GM18508 (cell line): Measurements from ENCODE around the gene FAAH2.
"Not testable (repeated sequence)": the region's sequence is repeated elsewhere in the genome, so short reads cannot be mapped to it uniquely, and the experiment has no call there.

Experiments used
- ATAC-seq: cut with Tn5 transposase; IDR thresholded peaks from one replicate; pipeline ENCODE4 v1.9.1; 2021; ENCODE audit warnings: moderate number of reproducible peaks; ENCODE audit not compliant: insufficient read depth, unreplicated experiment

FAAH2 gene

DNA sequence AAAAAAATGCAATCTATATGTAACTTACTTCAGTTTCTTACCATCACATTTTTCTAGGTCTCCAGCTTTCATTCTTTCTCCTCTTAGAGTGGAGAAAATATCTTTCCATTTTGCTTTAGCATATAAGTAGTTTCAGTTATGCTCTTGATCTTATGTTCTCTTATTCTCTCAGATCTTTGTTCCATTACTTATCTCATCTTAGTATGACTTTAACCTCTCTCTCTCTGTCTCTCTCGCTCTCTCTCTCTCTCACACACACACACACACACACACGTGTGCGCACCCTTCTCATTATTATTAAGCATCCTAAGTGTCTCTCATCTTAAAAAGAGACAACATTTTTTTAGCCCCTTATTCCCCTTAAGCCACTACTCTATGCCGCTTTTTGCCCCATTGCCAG lies 92.8 kb downstream of the FAAH2 start:
- ATAC-seq = no peak

DNA sequence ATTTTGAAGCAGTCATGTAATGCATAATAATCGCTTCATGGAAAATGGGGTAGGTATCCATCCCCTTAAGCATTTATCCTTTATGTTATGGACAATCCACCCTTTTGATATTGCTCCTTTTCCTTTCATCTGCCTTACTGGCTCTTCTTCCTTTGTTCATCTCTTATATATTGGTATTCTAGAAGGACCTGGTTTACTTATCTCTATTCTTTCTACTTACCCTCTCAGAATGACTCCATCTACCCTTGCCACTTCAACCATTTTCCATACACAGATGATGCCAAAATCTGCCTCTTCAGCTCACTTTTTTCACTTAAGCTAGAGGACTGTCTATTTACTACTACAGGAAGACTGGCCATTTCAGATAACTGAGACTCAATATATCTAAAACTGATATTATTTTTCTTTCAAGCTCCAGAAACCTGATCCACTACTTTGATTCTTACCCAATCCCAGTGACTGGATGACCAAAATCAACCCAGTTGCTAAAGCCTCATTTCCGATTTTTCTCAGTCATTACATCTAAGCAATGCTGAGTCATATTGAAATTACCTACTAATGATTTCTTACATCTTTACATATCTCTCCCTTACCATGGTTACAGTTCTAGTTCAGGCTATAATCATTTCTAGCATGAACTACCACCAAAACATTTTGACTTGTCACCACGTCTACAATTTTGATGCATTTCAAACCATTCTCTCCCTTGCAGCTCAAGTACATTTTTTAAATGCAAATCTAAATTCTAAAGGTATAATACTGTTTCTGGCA lies 93.7 kb downstream of the FAAH2 start:
- peak; percentile 97 for ATAC-seq

DNA sequence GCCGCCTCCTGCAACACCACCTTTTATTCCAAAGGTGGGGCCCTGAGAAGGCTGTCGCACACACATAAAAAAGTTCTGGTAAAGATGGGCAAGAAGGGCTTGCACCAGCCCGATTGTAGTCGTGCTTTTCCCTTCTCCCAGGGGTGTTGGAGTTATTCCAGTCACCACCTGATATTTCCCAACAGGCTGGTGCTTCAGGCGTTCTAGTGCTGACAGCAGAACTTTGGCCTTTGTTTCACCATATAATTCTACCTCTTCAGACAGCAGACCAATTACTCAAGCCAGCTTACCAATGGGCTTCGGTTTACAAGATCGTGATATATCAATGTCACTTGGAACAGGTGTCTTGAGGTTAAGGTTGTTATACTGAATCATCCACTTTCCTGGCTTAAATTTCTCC lies 107.7 kb downstream of the FAAH2 start:
- ATAC-seq = not testable (repeated sequence)

DNA sequence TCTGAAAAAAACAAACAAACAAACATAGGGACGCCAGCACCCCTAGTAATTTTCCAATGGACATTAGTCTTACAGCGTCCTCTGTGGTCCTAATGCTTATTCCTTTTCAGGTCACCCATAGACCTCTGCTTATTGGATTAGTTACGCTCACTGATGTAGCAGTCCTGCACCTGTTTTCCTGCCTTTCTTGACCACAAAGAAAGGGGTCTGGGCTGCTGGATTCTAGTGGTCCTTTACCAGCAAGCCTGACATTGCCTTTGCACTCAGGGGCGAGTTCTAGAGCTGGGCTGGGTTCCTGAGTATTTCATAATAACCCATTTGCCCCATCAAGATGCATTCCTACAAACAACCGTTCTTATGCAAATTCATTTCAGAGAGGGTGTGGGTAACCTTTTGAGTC lies 116.7 kb downstream of the FAAH2 start:
- ATAC-seq = not testable (repeated sequence)

DNA sequence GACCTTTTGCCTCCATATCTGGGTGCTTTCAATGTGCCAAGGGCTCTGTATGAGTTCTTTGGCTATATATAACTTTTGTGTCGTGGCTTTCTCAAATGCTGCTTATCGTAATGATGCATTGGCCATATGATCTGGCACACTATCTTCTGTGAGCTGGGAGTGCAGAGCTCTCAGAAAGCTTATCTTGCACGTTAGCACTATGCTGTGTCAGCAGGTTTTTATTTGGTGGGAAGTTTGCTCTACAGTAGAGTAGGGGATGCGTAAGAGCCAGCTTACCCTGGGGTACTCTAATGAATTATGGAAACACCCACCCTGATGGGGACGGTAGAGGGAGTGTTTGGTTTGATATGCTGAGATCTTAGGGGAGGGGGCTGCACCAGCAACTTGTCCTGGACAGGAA lies 119.6 kb downstream of the FAAH2 start:
- ATAC-seq = no peak

DNA sequence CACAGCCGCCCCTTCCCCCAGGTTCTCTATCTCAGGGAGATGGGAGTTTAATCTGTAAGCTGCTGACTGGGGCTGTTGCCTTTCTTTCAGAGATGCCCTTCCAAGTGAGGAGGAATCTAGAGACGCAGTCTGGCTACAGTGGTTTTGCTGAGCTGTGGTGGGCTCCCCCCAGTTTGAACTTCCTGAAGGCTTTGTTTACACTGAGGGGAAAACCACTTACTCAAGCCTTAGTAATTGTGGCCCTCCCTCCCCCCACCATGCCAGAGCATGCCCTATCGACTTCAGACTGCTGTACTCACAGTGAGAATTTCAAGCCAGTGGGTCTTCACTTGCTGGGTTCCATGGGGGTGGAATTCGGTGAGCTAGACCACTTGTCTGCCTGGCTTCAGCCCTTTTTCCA lies 131.3 kb downstream of the FAAH2 start:
- no peak for ATAC-seq

DNA sequence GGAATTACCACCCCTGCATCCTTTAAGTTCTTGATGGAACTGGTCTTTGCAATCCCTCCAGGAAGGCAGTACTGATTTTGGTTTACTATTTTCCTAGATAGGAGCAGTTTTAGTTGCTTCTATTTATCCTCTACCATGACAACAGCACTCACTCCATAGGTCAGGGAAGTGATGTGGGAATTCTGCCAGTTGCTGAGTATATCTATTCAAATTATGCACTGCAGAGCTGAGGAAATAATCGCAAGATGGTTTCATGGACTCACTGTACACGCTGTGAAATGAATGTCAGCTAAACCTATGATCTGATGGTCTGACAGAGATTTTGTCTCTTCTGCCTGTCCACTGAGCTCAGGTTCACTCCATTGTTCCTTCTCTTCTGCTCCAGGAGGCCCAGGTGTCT lies 135.8 kb downstream of the FAAH2 start:
- no peak for ATAC-seq

DNA sequence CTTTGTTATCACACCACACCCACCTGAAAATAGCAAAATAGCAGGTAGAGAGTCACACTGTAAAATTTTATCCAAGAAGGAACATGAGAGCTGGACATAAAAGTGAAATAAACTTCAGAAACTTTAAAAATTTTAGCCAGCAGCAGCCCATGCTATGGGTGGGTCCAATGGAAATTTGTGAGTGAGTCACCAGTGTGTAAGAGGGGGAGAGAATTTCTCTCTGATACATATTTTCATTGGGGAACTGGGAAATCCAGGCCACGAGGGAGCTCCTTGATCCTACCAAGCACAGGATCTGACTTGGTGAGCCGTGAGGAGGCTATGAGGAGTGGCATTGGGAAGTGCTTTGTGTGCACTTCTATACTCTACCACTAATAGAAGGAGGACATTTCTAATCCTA lies 136.3 kb downstream of the FAAH2 start:
- no peak for ATAC-seq

DNA sequence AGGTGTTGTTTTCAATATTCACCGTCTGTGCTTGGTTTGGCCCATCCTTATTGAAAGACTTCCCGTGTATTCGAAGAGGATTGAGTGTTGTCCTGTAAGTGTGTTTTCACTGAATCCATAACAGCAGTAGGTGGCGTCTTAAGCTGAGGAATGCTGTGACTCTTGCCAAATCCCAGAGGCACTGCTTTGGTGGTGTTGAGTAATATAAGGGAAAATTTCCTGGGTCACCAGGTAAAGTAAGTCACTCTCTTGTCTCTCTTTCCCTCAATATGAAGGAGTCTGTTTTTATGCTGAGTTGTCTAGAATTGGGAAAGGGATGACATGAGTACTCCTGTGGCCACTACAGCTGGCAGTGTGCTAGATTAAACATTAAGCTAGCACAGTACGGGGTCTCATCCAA lies 158.6 kb downstream of the FAAH2 start:
- no peak for ATAC-seq

DNA sequence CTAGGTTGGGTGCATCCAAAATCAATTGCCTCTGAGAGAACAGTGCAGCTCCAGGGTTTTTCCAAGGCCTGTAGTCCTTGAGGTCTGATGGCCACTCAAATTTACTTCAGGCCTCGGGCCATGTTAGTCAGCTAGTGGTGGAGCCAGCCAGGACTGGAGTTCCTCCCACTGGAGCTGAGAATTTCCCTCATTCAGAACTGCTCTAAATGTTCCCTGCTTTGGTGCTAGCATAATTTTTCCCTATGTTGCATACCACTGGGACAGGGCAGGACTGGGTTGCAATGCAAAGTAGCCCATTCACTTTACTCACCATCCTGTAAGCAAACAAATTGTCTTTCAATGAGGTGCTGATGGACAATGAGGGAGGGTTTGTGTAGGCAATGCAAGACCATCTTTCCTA lies 159.3 kb downstream of the FAAH2 start:
- ATAC-seq = no peak

DNA sequence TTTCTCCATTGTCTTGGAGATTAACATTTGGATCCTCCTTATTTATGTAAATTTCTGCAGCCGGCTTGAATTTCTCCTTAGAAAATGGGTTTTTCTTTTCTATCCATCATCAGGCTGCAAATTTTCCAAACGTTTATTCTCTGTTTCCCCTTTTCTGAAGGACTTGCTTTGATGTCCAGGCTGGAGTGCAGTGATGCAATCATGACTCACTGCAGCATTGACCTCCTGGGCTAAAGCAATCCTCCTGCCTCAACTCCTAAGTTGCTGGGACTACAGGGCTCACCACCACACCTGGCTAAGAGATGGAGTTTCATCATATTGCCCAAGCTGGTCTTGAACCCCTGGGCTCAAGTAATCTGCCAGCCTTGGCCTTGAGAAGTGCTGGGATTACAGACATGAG lies 161.3 kb downstream of the FAAH2 start:
- ATAC-seq = no peak

DNA sequence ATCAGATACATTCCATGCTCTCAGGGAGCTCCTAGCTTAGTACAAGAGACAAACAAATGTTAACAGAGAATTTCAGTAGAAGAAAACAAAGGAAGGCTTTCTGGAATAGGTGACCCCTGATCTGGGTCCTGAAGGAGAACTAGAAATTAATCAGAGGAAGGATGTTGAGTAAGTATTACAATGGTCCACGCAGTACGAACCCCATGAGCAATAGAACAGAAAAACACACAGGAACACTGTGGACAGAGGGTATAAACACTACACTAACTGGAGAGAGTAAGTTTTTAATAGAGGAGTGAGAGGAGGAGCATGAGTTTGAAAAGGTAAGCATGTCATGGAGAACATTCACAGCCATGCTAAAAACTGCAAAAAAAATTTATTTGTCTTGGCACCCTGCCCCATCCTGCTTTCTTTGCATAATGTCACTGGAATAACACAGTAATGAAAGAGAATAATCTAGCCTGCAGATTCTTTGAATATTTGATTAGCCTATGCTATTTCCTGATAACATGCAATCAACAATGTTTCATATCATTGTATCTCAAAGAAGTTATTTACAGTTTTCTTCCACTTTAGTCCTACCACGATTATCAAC lies 165.0 kb downstream of the FAAH2 start:
- ATAC-seq = no peak

DNA sequence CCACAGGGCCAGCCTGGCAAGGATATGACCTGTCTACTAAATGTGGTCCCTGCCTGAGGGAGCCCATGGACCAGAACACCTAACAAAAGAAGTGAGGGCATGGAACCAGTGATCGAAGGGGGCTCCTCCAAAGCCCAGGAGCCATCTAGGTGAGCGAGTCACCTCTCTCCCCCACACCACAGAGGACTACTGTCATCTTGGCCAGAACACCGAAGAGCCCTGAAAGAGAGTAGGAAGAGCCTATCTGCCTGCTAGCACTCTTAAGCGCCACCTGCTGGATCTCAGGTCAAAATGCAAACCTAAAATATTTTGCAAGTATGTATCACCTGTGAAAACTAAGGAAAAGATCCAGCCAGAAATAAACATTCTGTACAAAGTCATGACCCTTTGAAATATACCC lies 167.4 kb downstream of the FAAH2 start:
- ATAC-seq = peak; percentile 76

DNA sequence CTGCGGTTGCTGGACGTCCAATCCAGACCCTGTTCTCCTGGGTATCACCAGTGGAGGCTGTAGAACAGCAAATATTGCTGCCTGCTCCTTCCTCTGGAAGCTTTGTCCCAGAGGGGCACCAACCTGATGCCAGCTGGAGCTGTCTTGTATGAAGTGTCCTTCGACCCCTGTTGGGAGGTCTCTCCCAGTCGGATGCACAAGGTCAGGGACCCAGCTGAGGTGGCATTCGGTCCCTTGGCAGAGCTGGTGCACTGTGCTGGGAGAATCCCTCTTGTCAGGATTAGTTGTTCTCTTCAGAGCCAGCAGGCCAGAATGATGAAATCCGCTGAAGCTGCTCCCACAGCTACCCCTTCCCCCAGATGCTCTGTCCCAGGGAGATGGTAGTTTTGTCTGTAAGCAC lies 195.0 kb downstream of the FAAH2 start:
- ATAC-seq = no peak

DNA sequence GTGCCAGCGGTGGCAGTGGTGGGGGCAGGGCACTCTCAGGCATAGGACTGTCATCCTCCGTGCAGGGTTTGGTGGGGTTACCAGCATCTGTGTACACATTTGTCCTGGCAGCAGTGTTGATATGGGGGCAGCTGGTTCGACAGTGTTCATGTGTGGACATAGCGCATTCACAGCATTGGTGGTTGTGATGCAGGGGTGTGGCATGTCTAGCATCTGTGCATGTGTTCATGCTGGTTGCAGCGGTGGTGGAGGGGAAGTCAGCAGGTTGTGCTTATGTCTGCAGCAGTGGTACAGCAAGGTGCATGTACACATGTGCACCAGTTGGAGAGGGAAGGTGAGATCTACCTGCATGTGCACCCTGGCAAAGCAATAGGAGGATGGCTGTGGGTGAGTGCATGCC lies 230.0 kb downstream of the FAAH2 start:
- no peak for ATAC-seq

DNA sequence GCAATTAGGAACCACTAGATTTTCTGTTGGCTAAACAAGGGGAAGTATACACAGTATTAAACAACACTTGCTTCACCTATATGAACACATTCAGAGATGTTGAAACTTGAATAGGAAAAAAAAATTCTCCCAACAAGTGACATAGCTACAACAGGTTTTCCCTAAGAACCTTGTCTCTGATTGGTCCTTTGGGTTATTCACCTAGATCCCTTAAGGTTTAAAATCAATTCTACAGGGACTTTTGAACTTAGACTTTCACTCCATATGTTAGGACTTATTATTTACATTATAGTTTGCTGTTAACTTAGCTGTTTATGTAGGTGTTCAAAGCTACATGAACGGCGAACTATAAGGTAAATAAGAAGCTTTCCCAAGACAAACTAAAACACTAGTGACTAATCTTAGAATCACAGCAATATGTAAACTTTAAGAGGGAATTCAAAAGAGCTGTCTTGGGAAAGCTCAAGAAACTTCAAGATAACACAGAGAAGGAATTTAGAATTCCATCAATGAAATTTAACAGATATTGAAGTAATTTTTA lies 233.1 kb downstream of the FAAH2 start:
- no peak for ATAC-seq

DNA sequence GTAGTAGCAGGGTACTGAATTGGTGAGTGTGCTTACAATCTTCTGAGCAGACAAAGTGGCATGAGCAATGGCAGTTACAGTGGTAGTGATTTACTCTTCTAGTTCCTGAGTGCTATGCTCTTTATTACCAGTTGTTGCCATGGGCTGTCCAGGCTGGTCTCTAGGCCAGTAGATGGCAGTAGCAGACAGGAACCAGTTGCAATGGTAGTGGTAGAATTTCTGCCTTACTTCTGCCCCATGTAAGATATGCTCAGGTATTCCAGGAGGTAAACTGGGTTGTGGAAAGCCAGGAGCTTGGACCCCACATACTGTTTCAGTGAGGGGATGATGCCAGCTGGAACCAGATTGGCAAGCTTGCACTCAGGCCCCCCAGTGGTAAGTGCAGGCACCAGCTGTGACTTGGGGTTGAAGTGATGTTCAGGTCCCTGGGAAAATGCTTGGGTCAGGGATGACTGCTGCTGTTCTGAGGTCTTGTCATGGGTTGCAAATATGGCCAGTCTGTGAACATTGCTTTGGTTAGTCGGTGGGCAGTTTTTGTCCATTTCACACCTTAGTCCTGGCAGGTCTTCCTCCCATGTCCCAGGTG lies 242.3 kb downstream of the FAAH2 start:
- ATAC-seq = no peak
